CD8-positive, alpha-beta memory T cell (primary cell): Measurements from ENCODE around the gene MRPS18A. TPM values are rescaled to one million over a fixed set of nuclear protein-coding genes. Genes with fewer than 3 reads are reported as not detected.
A peak's percentile ranks its signal among the peaks of the same experiment; 100 is the strongest.

Experiments used
- CTCF ChIA-PET: fragments of 350-600 bp; sonication (Branson Sonifier 250); formaldehyde crosslinking; loops from one replicate; lab custom pipeline; 2021; ENCODE audit warnings: antibody characterized with exemption; lab: Charles Lee
- POLR2A ChIA-PET: fragments of 350-600 bp; sonication (Branson Sonifier 250); formaldehyde crosslinking; loops from one replicate; lab custom pipeline; 2021; ENCODE audit warnings: antibody characterized with exemption; lab: Charles Lee
- DNase-seq, 5 donors: peaks; one replicate each; pipeline versions ENCODE4 v3.0.0 to v3.0.0-alpha.2; 2020 to 2022; ENCODE audit warnings: mixed read lengths in 1 of 5
- H3K27ac ChIP-seq: one replicate; pipeline ENCODE4 v1.7.0; 2013; ENCODE audit warnings: low read depth, mild to moderate bottlenecking, low read length, moderate library complexity
- H3K27me3 ChIP-seq: 2 replicates; pipeline ENCODE4 v1.7.0; 2013; ENCODE audit warnings: low read length, mild to moderate bottlenecking; ENCODE audit not compliant: insufficient read depth, poor library complexity, severe bottlenecking
- H3K36me3 ChIP-seq: 2 replicates; pipeline ENCODE4 v1.7.0; 2013; ENCODE audit warnings: mild to moderate bottlenecking, low read length, moderate library complexity; ENCODE audit not compliant: insufficient read depth
- H3K4me1 ChIP-seq: 2 replicates; pipeline ENCODE4 v1.7.0; 2013; ENCODE audit warnings: mild to moderate bottlenecking, low read length, moderate library complexity; ENCODE audit not compliant: insufficient read depth
- H3K4me3 ChIP-seq: 2 replicates; pipeline ENCODE4 v1.7.0; 2013; ENCODE audit warnings: mild to moderate bottlenecking, low read length
- H3K9me3 ChIP-seq: 2 replicates; pipeline ENCODE4 v1.7.0; 2013; ENCODE audit warnings: mild to moderate bottlenecking, low read length
- H3K27ac Mint-ChIP-seq, 8 donors: one replicate each; pipeline ENCODE4 v1.8.0; 2020 to 2021; ENCODE audit warnings: mixed read lengths in 8 of 8, mild to moderate bottlenecking in 6 of 8, inconsistent platforms in 3 of 8, moderate library complexity in 3 of 8
- H3K27me3 Mint-ChIP-seq, 2 donors: one replicate each; pipeline ENCODE4 v1.8.0; 2020 to 2021; ENCODE audit warnings: mixed read lengths in 2 of 2, mild to moderate bottlenecking in 1 of 2, moderate library complexity in 1 of 2
- H3K36me3 Mint-ChIP-seq, 3 donors: one replicate each; pipeline ENCODE4 v1.8.0; 2020 to 2021; ENCODE audit warnings: mixed read lengths in 3 of 3, inconsistent platforms in 1 of 3, mild to moderate bottlenecking in 1 of 3
- H3K4me1 Mint-ChIP-seq, 3 donors: one replicate each; pipeline ENCODE4 v1.8.0; 2020 to 2021; ENCODE audit warnings: mixed read lengths in 3 of 3, inconsistent platforms in 1 of 3, mild to moderate bottlenecking in 1 of 3
- H3K4me3 Mint-ChIP-seq, 7 donors: one replicate each; pipeline ENCODE4 v1.8.0; 2020 to 2021; ENCODE audit warnings: mixed read lengths in 7 of 7, mild to moderate bottlenecking in 6 of 7, moderate library complexity in 4 of 7, inconsistent platforms in 2 of 7
- H3K9me3 Mint-ChIP-seq, 5 donors: one replicate each; pipeline ENCODE4 v1.8.0; 2020 to 2022; ENCODE audit warnings: mixed read lengths in 5 of 5, mild to moderate bottlenecking in 3 of 5, moderate library complexity in 2 of 5, inconsistent platforms in 1 of 5
- polyA plus RNA-seq: library from polyadenylated mRNA; unstranded; fragments of 300-500 nt; fragmentation: Illumina TruSeq; gene quantifications from one replicate; pipeline ENCODE4 v1.2.3, GENCODE V29; 2021
- total RNA-seq, 2 experiments: library from RNA; stranded (reverse); gene quantifications; one replicate each; pipeline ENCODE4 v1.2.3, GENCODE V29; 2021

Gene MRPS18A
- total RNA-seq (10 to 100 TPM; 60.4 to 60.6 TPM), polyA plus RNA-seq (65.2 TPM)

DNA sequence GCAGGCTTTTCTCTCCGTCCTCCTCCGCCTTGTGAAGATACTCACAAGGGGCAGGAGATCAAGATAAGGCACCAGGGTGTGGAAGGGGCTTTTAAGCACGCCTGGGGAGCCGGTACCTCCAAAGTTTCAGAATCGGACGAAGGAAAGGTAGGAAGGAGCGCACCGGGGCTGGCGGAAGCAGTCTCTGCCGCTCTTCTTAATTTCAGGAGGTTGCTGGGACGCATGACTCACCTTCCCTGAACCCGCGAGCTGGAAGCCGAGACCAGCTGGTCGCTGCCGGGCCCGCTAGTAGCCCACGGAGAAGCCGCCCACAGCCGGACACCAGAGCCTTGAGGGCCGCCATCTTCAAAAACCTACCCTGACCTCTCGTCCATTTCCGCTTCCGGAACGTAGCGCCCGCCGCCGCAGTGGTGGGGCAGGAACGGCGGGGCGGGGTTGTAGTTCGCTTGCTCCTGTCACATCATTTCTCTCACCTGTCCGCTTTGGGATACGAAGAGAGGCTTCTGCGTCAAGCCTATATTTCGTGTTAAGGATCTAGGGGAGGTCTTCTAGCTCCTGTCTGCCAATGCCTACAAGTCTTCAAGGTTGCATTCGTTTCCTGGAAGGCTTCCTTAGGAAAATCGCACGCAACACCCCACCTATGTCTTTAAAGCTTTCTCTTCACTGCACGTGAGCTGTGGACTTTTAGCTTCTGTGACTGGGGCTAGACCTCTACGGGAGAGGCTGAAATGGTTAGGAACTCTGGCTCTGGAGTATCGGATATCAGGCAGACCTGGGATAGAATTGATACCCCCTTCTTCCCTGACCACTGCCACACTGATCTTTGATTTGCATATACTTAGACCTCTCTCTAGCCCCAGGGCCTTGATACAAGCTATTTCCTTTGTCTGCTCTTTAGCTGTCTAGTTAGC is at the start of gene MRPS18A:
MRPS18A (minus strand) TSS at position 355 of the 911 bp plus-strand sequence; CDS start at position 343, 12 bp downstream.
- peak within 1 kb of the TSS; percentile 92 to 98 (median 97) for H3K4me3 Mint-ChIP-seq
- no peaks in the 10 kb centered on the region for H3K27me3 ChIP-seq
- no peaks in the 10 kb centered on the region for H3K27me3 Mint-ChIP-seq
- no peaks in the 10 kb centered on the region for H3K9me3 ChIP-seq
- peak within 1 kb of the TSS; percentile 85 for H3K27ac ChIP-seq
- no peaks in the 10 kb centered on the region for H3K9me3 Mint-ChIP-seq
- peak within 1 kb of the TSS; percentile 87 for H3K4me3 ChIP-seq
- peak within 1 kb of the TSS; percentile 77 to 98 (median 94) for H3K27ac Mint-ChIP-seq
- no peaks in the 10 kb centered on the region for H3K36me3 ChIP-seq
- ChIA-PET POLR2A (interaction anchor here (0.6 kb wide), 1 partner anchor 444 kb away, joined by 4 read pairs; no protein-coding TSS in a partner anchor), CTCF (interaction anchor here (0.8 to 1.0 kb wide), 3 partner anchors 21 to 387 kb away, joined by 3 read pairs; no protein-coding TSS in a partner anchor)
- DNase-seq: peak; percentile 66 to 83 (median 72)
- H3K36me3 Mint-ChIP-seq: peaks cover 0 to 27% (median 3%) of the 10 kb centered on the region in 3 donors
- peaks cover 18% of the 10 kb centered on the region for H3K4me1 ChIP-seq
- H3K4me1 Mint-ChIP-seq: peaks cover 41 to 55% (median 51%) of the 10 kb centered on the region in 3 donors

- CTCF ChIA-PET: interaction anchor here (1.6 kb wide), 1 partner anchor 32 kb away, joined by 4 read pairs; no protein-coding TSS in a partner anchor
- no peak overlapping the region for H3K4me3 ChIP-seq
- Mint-ChIP-seq H3K27ac (no peak overlapping the region), H3K4me1 (peaks cover 2 to 14% (median 10%) of the 10 kb centered on the region in 3 donors), H3K4me3 (no peak overlapping the region), H3K36me3 (peaks cover 0 to 3% (median 0%) of the 10 kb centered on the region in 3 donors), H3K27me3 (no peaks in the 10 kb centered on the region), H3K9me3 (peaks cover 0 to 3% (median 0%) of the 10 kb centered on the region in 5 donors)
- DNase-seq: no peak
- H3K27ac ChIP-seq: no peak overlapping the region
- H3K36me3 ChIP-seq: no peaks in the 10 kb centered on the region
- H3K4me1 ChIP-seq: peaks cover 12% of the 10 kb centered on the region
- no peaks in the 10 kb centered on the region for H3K9me3 ChIP-seq
- POLR2A ChIA-PET: interaction anchor here (0.5 kb wide), 1 partner anchor 393 kb away, joined by 7 read pairs; no protein-coding TSS in a partner anchor
- no peaks in the 10 kb centered on the region for H3K27me3 ChIP-seq
Observed at GRCh38 chr6:43736844-43737243, 49.3 kb upstream of the MRPS18A start.

GRCh38 chr6:43736211-43736786 is 48.7 kb upstream of the MRPS18A start:
- POLR2A ChIA-PET: no interaction called here
- H3K4me3 ChIP-seq: no peak overlapping the region
- Mint-ChIP-seq H3K27me3 (no peaks in the 10 kb centered on the region), H3K36me3 (peaks cover 0 to 3% (median 0%) of the 10 kb centered on the region in 3 donors), H3K27ac (peak overlapping the region in 2 of 8 donors; percentile 26 to 61), H3K9me3 (peaks cover 1 to 8% (median 3%) of the 10 kb centered on the region in 5 donors), H3K4me1 (peaks cover 2 to 14% (median 10%) of the 10 kb centered on the region in 3 donors), H3K4me3 (no peak overlapping the region)
- DNase-seq: no peak
- H3K9me3 ChIP-seq: no peaks in the 10 kb centered on the region
- CTCF ChIA-PET: interaction anchor here (1.6 kb wide), 1 partner anchor 33 kb away, joined by 4 read pairs; no protein-coding TSS in a partner anchor
- no peaks in the 10 kb centered on the region for H3K36me3 ChIP-seq
- H3K4me1 ChIP-seq: peaks cover 12% of the 10 kb centered on the region
- no peaks in the 10 kb centered on the region for H3K27me3 ChIP-seq
- H3K27ac ChIP-seq: no peak overlapping the region

- Mint-ChIP-seq H3K9me3 (peaks cover 3 to 13% (median 8%) of the 10 kb centered on the region in 5 donors), H3K4me1 (peaks cover 2 to 14% (median 10%) of the 10 kb centered on the region in 3 donors), H3K36me3 (peaks cover 0 to 3% (median 0%) of the 10 kb centered on the region in 3 donors), H3K27me3 (no peaks in the 10 kb centered on the region), H3K4me3 (no peak overlapping the region), H3K27ac (peak overlapping the region in 2 of 8 donors; percentile 50 to 82)
- ChIA-PET POLR2A (no interaction called here), CTCF (interaction anchor here (1.6 kb wide), 1 partner anchor 33 kb away, joined by 4 read pairs; no protein-coding TSS in a partner anchor)
- no peaks in the 10 kb centered on the region for H3K36me3 ChIP-seq
- H3K4me1 ChIP-seq: peaks cover 12% of the 10 kb centered on the region
- no peak for DNase-seq
- H3K9me3 ChIP-seq: peaks cover 4% of the 10 kb centered on the region
- H3K27ac ChIP-seq: no peak overlapping the region
- H3K4me3 ChIP-seq: no peak overlapping the region
- no peaks in the 10 kb centered on the region for H3K27me3 ChIP-seq
Observed at GRCh38 chr6:43735642-43736199, 48.1 kb upstream of the MRPS18A start.

DNA sequence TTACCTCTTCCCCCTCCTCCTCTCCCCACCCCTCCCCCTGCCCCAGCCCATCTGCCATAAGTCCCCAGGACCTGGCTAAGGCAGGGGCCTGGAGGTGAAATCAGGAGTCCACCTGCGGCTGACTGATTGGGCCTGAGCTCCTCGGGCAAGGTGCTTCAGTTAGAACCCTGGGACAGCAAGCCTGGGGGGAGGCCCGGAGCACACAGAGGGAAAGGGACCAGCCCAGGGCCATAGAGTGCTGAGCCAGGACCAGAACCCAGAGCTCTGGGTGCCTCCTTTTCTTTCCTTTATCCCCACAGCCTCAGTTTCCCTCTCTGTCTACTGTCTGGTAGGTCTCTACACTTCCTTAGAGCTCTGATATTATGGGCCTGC is 46.7 kb upstream of the MRPS18A start:
- no peak overlapping the region for H3K4me3 Mint-ChIP-seq
- POLR2A ChIA-PET: no interaction called here
- H3K27ac ChIP-seq: no peak overlapping the region

DNA sequence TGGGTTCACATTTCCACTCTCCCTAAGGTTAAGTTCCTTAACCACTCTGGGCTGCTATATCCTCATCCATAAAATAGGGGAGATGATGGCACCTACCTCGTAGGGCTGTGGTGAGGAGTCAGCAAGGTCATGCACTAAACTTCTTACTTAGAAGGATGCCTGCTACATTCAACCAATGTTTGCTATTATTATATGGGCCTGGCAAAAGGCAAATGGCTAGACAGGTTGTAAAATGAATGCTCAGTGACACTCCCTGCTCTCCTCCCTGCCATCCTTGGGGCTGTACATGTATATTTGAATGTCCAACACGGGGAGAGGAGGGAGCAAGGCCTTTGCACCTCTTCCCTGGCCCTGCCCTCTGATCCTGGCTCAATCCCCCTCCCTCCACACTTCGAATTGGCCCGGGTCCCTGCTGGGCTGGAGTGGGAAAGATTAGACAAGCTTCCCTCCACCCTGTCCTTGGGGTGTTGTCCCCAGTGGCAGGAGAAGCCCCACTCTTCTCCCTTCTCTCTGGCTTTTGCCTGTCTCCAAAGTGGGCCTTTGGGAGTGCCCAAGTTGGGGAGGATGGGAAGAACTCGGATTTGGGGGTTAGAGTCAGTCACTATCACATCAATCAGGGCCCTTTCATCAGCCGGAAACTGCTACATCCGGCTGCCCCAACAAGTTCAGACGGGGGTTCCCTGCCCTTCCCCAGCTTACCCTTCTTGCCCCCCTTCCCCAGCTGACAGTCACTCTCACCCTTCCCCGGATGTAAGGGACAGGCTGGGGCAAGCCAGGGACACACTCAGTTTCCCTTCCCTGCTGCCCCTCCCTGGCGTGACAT is 46.1 kb upstream of the MRPS18A start:
- Histone ChIP-seq H3K9me3 (peaks cover 4% of the 10 kb centered on the region), H3K4me1 (peaks cover 12% of the 10 kb centered on the region), H3K4me3 (no peak overlapping the region), H3K27ac (no peak overlapping the region), H3K36me3 (no peaks in the 10 kb centered on the region), H3K27me3 (no peaks in the 10 kb centered on the region)
- Mint-ChIP-seq H3K36me3 (peaks cover 0 to 7% (median 0%) of the 10 kb centered on the region in 3 donors), H3K27me3 (no peaks in the 10 kb centered on the region), H3K9me3 (peaks cover 6 to 19% (median 17%) of the 10 kb centered on the region in 5 donors), H3K4me3 (peak overlapping the region in 1 of 7 donors; percentile 15), H3K4me1 (peaks cover 2 to 14% (median 10%) of the 10 kb centered on the region in 3 donors), H3K27ac (peak overlapping the region in 6 of 8 donors; percentile 25 to 95 (median 69))
- DNase-seq: peak in 2 of 5 donors; percentile 30 to 63
- POLR2A ChIA-PET: no interaction called here
- CTCF ChIA-PET: interaction anchor here (1.4 kb wide), 1 partner anchor 36 kb away, joined by 5 read pairs; no protein-coding TSS in a partner anchor

More for the DNA sequence above, 46.7 kb upstream of the MRPS18A start:
- H3K27ac Mint-ChIP-seq: peak overlapping the region in 3 of 8 donors; percentile 26 to 95 (median 38)
- Histone ChIP-seq H3K4me3 (no peak overlapping the region), H3K9me3 (peaks cover 4% of the 10 kb centered on the region), H3K4me1 (peaks cover 12% of the 10 kb centered on the region), H3K36me3 (no peaks in the 10 kb centered on the region), H3K27me3 (no peaks in the 10 kb centered on the region)
- H3K36me3 Mint-ChIP-seq: peaks cover 0 to 7% (median 0%) of the 10 kb centered on the region in 3 donors
- CTCF ChIA-PET: interaction anchor here (1.4 kb wide), 1 partner anchor 35 kb away, joined by 5 read pairs; no protein-coding TSS in a partner anchor
- no peak for DNase-seq
- H3K9me3 Mint-ChIP-seq: peaks cover 6 to 19% (median 16%) of the 10 kb centered on the region in 5 donors
- H3K27me3 Mint-ChIP-seq: no peaks in the 10 kb centered on the region
- peaks cover 2 to 14% (median 10%) of the 10 kb centered on the region in 3 donors for H3K4me1 Mint-ChIP-seq

DNA sequence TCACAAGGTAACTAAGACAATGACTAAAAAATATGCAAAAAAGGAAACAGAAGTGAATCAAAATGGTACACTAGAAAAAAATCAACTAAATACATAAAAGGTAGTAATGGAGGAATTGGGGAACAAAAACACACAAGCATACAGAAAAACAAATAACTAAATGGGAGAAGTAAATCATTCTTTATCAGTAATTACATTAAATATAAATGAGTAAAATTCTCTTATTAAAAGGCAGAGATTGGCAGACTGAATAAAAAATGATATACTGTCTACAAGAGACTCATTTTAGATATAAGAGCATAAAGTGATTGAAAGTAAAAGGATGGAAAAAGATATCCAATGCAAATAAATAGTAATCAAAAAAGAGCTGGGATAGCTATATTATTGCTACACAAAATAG is 43.0 kb upstream of the MRPS18A start:
- CTCF ChIA-PET: no interaction called here
- no peaks in the 10 kb centered on the region for H3K27me3 Mint-ChIP-seq
- POLR2A ChIA-PET: no interaction called here
- peaks cover 5 to 22% (median 22%) of the 10 kb centered on the region in 3 donors for H3K4me1 Mint-ChIP-seq
- no peaks in the 10 kb centered on the region for H3K27me3 ChIP-seq
- peaks cover 15% of the 10 kb centered on the region for H3K4me1 ChIP-seq
- H3K36me3 Mint-ChIP-seq: peaks cover 0 to 7% (median 0%) of the 10 kb centered on the region in 3 donors
- no peak overlapping the region for H3K4me3 Mint-ChIP-seq
- H3K27ac Mint-ChIP-seq: peak overlapping the region in 1 of 8 donors; percentile 69
- peaks cover 6 to 19% (median 17%) of the 10 kb centered on the region in 5 donors for H3K9me3 Mint-ChIP-seq
- no peaks in the 10 kb centered on the region for H3K36me3 ChIP-seq
- no peak overlapping the region for H3K4me3 ChIP-seq
- no peak overlapping the region for H3K27ac ChIP-seq
- no peak for DNase-seq
- H3K9me3 ChIP-seq: peaks cover 4% of the 10 kb centered on the region
